H4 (cell line): ENCODE data around the gene PPFIA2. TPM values are rescaled to one million over a fixed set of nuclear protein-coding genes. Genes with fewer than 3 reads are reported as not detected.

Experiments
- DNase-seq: peaks from one replicate; pipeline ENCODE4 v3.0.0-alpha.2; 2015; ENCODE audit warnings: low spot score
- total RNA-seq: library from RNA; depleted of rRNA; stranded (reverse); fragments of >200 nt; shearing (Covaris generic); gene quantifications from 2 replicates; pipeline ENCODE4 v1.2.3, GENCODE V29; 2014

The PPFIA2 gene
- total RNA-seq, 1 experiment from 2014 or later: 0.33 TPM

- no peak for DNase-seq
Observed at GRCh38 chr12:81354327-81354932, 404.7 kb downstream of the PPFIA2 start.

GRCh38 chr12:81350309-81350708, 408.8 kb downstream of the PPFIA2 start:
- no peak for DNase-seq

GRCh38 chr12:81347404-81347803, 411.7 kb downstream of the PPFIA2 start:
- no peak for DNase-seq

- no peak for DNase-seq
Observed at GRCh38 chr12:81340910-81341309, 418.2 kb downstream of the PPFIA2 start.

- no peak for DNase-seq
Observed at GRCh38 chr12:81339071-81339470, 420.1 kb downstream of the PPFIA2 start.

GRCh38 chr12:81337886-81338285, 421.3 kb downstream of the PPFIA2 start:
- no peak for DNase-seq

GRCh38 chr12:81333812-81334211, 425.3 kb downstream of the PPFIA2 start:
- no peak for DNase-seq

- DNase-seq: peak; percentile 16
Observed at GRCh38 chr12:81332054-81332453, 427.1 kb downstream of the PPFIA2 start.

- DNase-seq: no peak
Observed at GRCh38 chr12:81330480-81330879, 428.7 kb downstream of the PPFIA2 start.

- DNase-seq: peak; percentile 61
Observed at GRCh38 chr12:81329085-81329484, 430.1 kb downstream of the PPFIA2 start.

GRCh38 chr12:81327425-81327824, 431.7 kb downstream of the PPFIA2 start:
- no peak for DNase-seq

- no peak for DNase-seq
Observed at GRCh38 chr12:81325086-81325485, 434.1 kb downstream of the PPFIA2 start.

GRCh38 chr12:81314903-81315531, 444.1 kb downstream of the PPFIA2 start:
- DNase-seq: no peak

- DNase-seq: no peak
Observed at GRCh38 chr12:81303935-81304334, 455.2 kb downstream of the PPFIA2 start.

GRCh38 chr12:81300454-81300853, 458.7 kb downstream of the PPFIA2 start:
- no peak for DNase-seq

GRCh38 chr12:81297601-81298000, 461.5 kb downstream of the PPFIA2 start:
- DNase-seq: no peak

- DNase-seq: peak; percentile 67
Observed at GRCh38 chr12:81296556-81297305, 462.4 kb downstream of the PPFIA2 start.

GRCh38 chr12:81295251-81295650, 463.9 kb downstream of the PPFIA2 start:
- no peak for DNase-seq

GRCh38 chr12:81294325-81295190, 464.6 kb downstream of the PPFIA2 start:
- no peak for DNase-seq

- DNase-seq: no peak
Observed at GRCh38 chr12:81288651-81289050, 470.5 kb downstream of the PPFIA2 start.

- peak; percentile 71 for DNase-seq
Observed at GRCh38 chr12:81284137-81284536, 475.0 kb downstream of the PPFIA2 start.
